GM21447 (cell line): ENCODE results near the gene PGS1.

Source experiments
- ATAC-seq: cut with Tn5 transposase; IDR thresholded peaks from one replicate; pipeline ENCODE4 v1.9.1; 2021; ENCODE audit not compliant: unreplicated experiment

PGS1 gene

DNA sequence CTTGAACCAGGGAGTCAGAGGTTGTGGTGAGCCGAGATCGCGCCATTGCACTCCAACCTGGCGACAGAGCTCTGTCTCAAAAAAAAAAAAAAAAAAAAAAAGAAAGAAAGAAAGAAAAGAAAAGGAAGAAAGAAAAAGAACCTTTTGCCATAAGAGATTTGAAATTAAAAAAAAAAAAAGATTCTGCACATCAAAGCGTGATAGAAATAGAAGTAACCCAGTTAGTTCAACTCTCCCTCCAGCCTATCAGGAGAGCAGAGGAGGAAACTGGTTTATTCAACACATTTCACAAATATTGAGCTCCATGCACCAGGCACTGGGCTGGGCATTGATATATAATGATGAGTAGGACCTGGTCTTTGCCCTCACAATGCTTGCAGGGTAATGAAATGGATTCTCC, 16.2 kb upstream of the PGS1 start:
- ATAC-seq = no peak

DNA sequence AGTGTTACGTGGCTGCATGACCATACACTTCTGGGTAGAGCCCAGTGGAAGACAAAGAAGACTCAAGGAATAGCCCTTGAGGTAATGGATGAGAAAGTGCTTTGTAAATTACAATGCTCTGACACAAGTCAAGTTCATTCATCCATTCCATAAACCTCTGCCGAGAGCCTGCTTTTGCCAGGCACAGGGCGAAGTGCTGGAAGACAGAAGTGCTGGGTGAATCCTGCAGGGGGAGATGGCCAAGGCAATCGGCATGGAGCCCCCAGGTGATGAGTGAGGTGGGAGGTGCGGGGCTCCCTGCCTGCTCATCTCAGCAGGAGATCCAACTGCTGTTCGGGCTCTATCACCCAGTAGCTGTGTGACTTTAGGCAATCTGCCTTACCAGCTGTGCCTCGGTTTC, 15.8 kb upstream of the PGS1 start:
- ATAC-seq = no peak

DNA sequence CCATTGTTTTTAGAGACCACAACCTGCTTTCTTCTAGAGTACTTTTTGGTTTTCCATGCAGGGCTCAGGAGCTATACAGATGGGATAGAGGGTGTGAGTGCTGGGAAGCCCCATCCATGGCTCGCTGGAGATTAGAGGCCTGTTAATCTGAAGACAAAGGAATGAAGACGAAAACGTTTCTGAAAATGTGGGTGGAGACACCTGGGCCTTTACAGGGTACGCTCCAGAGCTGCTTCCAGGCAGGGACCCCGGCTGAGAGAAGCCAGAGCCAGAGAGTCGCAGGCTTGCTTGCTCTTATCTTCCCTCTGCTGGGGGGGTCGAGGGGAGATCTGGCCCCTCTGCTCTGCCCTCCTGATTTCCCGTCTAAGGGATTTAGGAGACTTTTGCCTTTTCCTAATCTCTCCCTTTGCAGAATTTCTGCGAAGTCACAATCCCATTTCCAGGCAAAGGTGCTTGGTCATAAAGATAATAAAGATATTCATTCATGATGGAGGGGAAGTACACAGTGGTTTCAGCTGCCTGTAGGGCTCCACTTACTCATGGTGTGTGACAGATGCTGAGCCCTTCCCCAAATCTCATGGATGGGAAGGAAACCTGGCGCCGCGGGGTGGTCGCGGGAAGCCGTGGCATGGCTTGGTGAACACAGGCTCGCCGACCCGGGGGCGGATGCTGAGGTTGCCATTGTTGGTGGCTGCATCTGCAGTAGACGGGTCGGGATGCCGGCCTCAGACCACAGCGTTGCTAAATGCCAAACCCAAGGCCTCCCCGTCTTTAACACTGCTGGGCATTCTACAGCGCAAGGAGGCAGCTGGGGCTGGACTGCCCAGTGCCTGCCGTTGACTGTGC, 13.8 kb upstream of the PGS1 start:
- ATAC-seq = no peak

DNA sequence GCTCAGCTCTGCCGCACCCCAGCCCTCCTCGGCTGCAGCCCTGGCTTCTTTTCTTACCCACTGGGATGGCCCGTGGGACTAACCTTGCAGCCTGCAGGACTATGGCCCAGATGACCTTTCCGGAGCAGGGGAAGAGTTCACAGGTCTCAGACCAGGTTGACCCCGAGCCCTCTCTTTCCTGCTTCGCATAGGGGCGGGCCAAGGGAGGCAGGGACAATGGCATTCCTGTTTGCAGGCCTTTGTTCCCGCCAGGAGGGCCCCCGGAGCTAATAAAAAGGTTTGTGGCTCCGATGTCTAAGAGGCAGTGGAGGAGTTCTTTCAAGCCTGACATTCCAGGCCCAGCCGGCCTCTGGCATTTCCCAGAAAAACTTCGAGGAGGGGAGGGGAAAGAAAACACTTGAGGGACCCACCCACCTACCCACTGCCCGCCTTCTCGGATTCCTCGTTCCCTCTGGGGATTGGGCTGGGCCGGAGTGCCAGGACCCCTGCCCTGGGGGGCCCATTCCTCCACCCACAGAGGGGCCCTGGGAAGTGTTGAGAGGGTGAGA, 12.8 kb upstream of the PGS1 start:
- ATAC-seq = no peak

DNA sequence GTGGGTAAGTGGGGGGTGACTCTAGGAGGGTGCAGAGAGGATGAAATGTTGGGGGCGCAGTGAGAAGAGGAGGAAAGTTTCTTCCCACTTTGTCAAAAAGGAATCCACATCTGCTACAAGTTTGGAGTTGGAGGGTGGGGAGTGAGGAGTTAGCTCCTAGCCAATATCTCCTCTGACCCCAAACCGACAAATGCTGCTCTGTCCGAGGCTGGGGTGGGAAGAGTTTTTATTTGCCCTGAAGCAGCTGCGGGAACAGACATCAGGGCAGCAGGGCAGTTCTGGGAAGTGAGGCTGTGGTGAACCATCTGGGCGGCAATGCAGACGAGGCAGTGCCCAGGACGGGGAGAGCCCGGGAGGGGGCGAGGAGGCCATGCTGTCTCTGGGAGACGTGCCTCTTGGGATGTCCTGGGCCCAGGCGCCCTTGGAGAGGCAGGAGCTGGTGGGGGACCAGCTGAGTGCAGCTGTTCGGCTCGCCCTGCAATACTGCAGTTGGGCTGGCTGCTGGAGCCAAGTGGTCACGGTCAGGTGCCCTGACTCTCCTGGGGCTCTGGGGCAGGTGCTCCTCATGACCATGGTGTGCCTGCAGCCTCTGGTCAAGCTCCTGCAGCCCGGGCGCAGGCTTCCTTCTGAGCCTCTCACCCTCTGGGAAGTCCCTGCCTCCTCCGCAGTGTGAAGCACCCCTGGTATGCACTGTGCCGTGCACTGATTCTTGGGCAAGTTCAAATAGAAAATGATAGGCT, 12.2 kb upstream of the PGS1 start:
- ATAC-seq = peak; percentile 66

DNA sequence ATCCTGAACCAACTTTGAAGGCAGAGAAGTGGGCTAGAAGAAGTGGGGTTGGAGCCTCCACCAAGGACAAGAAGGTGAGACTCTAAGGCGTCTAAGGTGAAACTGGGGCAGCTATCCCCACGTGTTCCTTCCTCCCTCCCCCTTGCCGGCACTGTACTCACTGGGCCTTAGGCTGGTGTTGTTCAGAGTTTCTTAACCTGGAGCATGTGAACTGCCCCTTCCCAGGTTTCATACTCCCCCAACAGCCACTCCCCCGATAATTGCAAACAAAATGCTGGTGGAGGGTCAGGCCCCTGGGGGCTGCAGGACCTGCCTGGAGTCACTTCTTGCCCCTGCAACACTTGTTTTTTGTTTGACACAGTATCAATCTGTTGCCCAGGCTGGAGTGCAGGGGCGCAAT, 11.3 kb upstream of the PGS1 start:
- ATAC-seq = no peak

DNA sequence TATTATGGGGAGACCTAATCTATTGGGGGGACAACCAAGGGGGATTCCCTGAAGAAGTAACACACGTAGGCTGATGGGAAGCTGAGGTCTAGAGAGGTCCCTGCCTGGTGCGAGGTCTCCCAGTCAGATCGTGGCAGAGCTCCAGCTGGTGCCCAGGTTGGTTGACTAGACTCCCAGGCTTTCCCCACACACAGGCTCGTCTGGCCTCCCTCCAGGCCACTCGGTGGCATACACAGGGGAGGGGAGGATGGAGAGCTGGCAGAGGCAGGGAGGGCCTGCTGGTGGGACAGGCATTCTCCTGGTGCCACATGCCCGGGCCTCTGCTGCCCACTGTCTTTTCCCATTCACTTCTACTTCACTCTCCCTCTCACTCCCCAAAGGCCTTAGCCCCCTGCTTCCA, 10.1 kb upstream of the PGS1 start:
- ATAC-seq = no peak

DNA sequence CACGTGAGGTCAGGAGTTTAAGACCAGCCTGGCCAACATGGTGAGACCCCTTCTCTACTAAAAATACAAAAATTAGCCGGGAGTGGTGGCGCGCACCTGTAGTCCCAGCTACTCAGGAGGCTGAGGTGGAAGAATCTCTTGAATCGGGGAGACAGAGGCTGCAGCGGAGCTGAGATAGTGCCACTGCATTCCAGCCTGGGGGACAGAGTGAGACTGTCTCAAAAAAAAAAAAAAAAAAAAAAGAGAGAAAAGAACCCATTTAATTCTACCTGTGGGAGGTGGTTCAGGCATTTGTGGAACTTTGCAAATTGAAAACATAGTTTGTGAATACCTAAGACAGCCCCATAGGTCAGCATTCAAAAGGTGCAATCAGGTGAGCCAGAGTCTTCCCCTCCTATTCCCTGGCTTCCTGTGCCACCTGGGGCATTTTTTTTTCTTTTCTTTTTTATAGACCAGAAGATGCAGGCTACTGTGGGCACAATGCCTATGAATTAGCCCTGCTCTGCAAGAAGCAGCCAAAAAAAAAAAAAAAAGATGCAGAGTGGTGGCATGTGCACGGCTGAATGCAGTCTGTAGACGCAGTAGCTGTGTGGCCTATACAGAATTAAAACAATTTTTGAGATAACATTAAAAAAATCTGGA, 9.5 kb upstream of the PGS1 start:
- ATAC-seq = no peak

DNA sequence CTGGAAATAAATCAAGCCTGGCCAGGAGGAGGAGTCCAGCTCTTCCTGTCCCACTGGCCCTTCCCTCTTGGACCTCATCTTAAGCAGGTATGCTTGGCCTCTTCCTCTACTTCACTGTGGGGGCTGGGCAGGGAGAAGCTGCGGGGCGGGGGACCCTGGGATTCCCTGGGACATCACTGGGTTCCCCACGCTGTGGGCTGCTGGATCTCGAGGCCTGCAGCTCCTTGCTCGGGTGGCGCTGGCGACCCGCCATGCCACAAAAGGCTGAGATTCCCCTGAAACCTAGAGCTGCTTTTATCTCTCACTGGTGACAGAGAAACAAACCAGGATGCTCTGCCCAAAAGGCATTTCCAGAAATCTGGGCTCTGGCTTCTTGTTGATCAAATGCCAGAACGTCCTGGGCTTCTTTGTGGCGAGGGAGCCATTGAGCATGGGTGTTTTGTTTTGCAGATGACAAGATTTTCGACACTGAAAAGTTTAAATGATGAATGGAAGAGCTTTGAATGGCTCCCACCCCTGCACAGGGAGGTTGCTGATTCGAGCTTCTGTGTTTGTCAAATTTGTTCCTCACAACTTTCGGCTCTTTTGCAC, 8.6 kb upstream of the PGS1 start:
- ATAC-seq = no peak

DNA sequence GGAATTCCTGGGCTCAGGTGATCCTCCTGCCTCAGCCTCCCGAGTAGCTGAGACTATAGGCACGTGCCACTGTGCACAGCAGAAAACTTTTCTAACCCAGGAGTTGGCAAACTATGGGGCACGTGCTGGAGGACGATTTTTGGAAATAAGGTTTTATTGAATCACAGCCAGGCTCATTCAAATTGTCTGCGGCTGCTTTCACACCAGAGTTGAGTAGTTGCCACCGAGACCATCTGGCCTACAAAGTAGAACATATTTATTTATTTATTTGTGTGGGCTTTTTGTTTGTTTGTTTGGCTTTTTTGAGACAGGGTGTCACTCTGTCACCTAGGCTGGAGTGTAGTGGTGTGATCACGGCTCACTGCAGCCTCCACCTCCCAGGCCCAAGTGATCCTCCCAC, 7.4 kb upstream of the PGS1 start:
- ATAC-seq = no peak

DNA sequence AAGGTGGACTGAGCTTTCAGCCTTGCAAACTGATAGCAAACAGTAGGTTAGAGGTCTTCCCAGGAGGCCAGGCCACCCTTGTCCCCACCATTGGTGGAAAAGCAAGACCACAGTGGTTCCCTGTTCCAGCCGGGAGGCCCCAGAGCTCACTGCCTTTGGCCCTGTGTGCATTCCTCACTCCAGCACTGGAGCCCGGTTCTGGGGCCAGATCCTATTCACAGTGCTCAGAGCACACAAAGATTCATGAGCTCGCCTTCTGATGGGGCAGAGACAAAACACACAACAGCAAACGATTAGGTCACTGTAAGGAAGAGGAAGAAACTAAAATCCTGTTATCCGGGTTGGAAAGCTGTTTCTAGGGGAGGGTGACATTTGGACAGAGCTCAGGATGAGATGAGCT, 5.6 kb upstream of the PGS1 start:
- no peak for ATAC-seq

DNA sequence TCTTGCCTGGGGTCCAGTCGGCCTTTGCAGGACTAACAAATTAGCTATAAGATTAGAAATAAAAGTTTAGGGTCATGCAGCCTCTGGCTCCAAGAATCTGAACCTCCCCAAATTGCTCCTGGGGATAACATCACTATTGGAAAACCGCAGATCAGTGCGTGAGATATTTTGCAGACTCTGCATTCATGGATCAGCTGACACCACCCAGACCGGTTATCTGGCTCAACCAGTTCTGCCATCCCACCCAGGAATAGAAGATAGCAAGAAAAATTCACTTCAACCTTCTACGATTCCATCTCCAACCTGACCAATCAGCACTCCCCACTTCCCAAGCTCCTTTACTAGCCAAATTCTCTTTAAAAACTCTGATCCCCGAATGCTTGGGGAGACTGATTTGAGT, 4.3 kb upstream of the PGS1 start:
- ATAC-seq = no peak

DNA sequence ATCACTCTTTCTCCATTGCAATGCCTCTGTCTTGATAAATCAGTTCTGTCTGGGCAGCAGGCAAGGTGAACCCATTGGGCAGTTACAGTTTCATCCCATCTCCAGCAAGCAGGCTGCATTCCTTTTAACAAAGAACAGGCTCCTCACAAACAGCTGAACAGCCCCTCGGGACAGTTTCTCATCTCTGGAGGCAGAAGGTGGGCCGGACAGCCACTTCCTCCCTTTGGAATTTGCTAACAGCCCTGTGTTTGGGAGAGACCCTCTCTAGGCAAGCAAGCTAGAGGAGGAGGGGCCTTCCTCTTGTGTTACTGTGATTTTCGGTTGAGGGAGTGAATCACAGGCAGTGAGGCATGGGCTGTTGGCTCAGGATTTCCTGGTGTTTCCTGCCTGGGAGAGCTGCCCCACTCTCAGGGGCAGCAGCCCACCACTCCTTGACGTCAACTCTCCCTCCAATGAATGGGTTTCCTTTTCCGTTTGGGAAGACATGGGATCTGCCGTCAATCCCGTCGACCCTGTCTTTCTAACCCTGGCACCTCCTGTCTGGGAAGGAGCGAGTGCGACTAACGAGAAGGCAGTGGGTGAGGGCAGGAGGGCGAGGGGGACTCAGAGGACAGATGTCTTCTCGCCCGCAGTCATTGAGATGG, 3.7 kb upstream of the PGS1 start:
- no peak for ATAC-seq

DNA sequence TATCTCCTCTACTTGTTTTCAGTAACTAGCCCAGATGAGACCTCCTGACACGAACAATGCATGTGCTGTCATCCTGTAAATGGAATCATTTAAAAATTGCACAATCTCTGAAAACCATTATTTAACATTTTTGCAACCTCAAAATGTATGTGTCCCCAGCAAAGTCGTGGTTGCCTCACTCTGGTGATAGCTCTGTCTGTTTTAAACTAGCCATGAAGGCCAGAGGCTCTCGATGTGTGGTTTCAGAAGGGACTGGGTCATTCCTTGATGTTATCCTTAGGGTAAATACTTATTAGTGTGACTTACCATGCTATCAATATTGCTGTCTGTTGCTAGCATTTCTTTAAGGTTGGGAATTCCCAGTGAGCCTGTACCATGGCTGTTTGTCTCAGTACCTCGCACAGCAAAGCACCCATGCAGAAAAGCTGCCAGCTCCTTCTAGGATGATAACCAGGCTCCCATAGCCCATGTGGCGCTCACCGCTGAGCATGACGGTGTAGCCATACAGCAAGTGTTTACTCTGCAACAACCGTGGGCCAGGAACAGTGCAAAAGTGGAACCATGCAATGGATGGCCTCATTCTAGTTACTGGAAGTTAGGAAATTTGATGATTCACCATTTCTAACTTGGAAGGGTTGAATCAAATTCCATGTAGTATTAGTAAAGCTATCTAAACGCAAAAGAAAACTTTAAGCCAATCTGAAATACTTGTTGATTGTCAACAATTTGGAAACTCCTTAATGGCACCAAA, 2.9 kb upstream of the PGS1 start:
- no peak for ATAC-seq

DNA sequence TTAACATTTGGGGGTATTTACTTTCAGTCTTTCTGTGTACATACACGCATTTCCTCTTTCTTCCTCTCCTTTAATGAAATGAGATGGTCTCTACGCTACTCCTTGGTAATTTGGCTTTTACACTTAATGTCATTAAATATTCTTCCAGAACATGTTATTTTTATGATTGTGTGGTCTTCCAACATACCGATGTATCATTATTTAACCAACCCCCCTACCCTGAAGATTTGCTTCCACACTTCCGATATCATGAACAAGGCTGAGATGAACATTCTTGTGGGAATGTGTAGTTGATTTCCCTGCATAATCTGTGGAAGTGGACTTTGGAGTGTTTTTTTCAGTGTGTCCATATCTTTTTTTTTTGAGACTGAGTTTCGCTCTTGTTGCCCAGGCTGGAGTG, 2.3 kb upstream of the PGS1 start:
- ATAC-seq = no peak

DNA sequence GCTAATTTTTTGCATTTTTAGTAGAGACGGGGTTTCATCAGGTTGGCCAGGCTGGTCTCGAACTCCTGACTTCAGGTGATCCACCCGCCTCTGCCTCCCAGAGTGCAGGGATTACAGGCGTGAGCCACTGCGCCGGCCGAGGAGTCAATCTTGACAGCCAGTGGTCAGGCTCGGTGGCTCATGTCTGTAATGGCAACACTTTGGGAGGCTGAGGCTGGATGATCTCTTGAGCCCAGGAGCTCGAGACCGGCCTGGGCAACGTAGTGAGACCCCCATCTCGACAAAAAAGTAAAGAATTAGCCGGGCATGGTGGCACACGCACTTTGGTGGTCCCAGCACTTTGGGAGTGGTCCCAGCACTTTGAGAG, 608 bp upstream of the PGS1 start:
- no peak for ATAC-seq

DNA sequence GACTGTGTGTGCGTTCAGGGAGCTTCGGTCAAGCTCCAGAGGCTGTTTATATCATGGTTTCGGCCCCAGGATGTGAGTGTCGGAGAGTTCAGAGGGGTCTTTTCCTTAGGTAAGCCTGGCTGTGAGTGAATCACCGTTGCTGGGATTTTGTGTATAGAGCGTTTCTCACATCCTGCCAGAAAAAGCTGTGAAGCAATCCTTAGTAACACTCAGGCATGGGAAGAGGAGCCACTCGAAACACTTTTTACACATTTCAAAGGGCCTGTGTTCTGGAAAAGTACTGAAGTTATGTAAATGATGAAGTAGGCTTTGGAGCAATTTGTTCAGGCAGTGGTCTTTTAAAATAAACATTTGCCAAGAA, 662 bp downstream of the PGS1 start:
- ATAC-seq = no peak

DNA sequence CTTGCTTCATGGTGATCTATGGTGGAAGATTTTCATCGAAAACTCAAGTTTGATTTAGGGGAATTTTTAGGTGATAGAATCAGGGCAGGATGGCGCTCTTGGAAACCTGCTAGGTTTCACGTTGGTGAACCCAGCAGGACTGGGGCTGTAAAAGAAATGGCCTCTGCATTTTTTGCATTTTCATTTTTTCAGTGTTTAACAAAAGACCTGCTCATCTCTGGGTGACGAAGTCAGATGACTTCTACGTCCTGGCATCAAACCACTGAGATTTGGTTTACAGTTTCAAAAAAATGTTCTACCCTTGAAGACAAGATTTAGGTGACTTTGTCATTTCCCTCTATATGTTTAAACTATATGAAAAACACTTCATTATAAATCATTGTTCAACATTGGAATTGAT, 1.9 kb downstream of the PGS1 start:
- ATAC-seq = no peak

DNA sequence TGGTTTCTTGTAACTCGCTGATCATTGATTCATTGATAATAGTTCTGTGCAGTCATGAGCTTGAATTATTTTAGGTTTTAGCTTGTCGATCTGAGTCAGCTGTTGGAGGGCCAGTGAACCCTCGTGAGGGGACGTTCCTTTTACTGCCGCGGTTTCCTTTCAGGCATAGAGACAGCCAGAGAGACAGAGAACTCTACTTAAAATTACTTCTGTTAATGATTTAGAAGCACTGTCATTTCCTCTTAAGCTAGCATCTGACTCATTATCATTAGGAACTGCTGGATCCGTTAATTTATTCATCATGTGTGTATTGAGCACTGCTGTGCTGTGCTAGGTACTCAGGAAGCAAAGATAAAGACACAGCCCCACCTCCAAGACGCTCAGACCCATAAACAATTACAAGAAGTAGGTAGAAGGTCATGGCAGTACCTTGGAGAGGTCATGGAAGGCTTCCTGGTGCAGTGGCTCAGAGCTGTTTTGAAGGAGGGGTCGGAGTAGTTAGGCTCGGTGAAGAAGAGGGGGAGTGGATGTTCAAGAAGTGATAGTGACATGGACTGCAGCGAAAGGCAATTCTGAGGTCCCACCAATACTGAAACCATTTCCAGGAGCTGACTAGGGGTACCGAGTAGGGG, 3.3 kb downstream of the PGS1 start:
- no peak for ATAC-seq
